ENCODE data around the gene DDX47.

DNA sequence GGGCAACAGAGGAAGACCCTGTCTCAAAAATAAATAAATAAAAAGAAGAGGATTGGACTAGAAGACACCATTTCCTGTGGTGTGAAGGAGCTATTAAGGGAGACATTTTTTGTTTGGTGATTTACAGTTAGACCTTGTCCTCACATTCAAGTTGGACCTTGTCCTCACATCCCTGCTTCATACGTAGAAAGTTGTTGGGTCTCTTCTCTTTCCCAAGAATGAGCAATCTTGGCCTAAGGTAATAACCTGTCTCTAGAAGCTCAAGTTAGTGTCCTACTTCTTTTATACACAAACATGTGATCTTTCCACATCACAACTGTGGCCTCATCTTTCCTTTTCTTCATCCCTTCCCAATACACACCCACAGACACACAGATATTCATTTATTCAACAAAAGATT, 14.7 kb upstream of the DDX47 start:
- TF ChIP-seq POLR2AphosphoS5 (IDR thresholded peaks at IDR 0.05; ENCODE audit: low read depth, low read length) (no peak), SIN3A (IDR thresholded peaks at IDR 0.05; ENCODE audit: borderline replicate concordance, insufficient read depth, low read depth, low read length) (no peak), TCF7L2 (IDR thresholded peaks at IDR 0.05; ENCODE audit: low read depth, low read length) (no peak)
- TF ChIP-seq, protein P1, sequence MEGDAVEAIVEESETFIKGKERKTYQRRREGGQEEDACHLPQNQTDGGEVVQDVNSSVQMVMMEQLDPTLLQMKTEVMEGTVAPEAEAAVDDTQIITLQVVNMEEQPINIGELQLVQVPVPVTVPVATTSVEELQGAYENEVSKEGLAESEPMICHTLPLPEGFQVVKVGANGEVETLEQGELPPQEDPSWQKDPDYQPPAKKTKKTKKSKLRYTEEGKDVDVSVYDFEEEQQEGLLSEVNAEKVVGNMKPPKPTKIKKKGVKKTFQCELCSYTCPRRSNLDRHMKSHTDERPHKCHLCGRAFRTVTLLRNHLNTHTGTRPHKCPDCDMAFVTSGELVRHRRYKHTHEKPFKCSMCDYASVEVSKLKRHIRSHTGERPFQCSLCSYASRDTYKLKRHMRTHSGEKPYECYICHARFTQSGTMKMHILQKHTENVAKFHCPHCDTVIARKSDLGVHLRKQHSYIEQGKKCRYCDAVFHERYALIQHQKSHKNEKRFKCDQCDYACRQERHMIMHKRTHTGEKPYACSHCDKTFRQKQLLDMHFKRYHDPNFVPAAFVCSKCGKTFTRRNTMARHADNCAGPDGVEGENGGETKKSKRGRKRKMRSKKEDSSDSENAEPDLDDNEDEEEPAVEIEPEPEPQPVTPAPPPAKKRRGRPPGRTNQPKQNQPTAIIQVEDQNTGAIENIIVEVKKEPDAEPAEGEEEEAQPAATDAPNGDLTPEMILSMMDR (IDR thresholded peaks at IDR 0.05): no peak
- TF ChIP-seq, protein P2, sequence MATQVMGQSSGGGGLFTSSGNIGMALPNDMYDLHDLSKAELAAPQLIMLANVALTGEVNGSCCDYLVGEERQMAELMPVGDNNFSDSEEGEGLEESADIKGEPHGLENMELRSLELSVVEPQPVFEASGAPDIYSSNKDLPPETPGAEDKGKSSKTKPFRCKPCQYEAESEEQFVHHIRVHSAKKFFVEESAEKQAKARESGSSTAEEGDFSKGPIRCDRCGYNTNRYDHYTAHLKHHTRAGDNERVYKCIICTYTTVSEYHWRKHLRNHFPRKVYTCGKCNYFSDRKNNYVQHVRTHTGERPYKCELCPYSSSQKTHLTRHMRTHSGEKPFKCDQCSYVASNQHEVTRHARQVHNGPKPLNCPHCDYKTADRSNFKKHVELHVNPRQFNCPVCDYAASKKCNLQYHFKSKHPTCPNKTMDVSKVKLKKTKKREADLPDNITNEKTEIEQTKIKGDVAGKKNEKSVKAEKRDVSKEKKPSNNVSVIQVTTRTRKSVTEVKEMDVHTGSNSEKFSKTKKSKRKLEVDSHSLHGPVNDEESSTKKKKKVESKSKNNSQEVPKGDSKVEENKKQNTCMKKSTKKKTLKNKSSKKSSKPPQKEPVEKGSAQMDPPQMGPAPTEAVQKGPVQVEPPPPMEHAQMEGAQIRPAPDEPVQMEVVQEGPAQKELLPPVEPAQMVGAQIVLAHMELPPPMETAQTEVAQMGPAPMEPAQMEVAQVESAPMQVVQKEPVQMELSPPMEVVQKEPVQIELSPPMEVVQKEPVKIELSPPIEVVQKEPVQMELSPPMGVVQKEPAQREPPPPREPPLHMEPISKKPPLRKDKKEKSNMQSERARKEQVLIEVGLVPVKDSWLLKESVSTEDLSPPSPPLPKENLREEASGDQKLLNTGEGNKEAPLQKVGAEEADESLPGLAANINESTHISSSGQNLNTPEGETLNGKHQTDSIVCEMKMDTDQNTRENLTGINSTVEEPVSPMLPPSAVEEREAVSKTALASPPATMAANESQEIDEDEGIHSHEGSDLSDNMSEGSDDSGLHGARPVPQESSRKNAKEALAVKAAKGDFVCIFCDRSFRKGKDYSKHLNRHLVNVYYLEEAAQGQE (IDR thresholded peaks at IDR 0.05; ENCODE audit: insufficient read depth in 1 of 2, low read depth in 2 of 2, low read length in 1 of 2): no peak
